Skeletal muscle satellite cell (primary cell): ENCODE data around the gene HOXB13.
A peak's percentile ranks its signal among the peaks of the same experiment; 100 is the strongest.

Source experiments
- H3K27me3 ChIP-seq: 2 replicates; pipeline ENCODE4 v1.7.0; 2013; ENCODE audit warnings: low read length; ENCODE audit not compliant: control insufficient read depth, insufficient read depth
- H3K36me3 ChIP-seq: 2 replicates; pipeline ENCODE4 v1.7.0; 2013; ENCODE audit warnings: mild to moderate bottlenecking, control low read depth, low read length; ENCODE audit not compliant: insufficient read depth
- H3K4me1 ChIP-seq: 2 replicates; pipeline ENCODE4 v1.7.0; 2013; ENCODE audit warnings: low read length; ENCODE audit not compliant: control insufficient read depth, insufficient read depth
- H3K4me2 ChIP-seq: 2 replicates; pipeline ENCODE4 v1.7.0; 2013; ENCODE audit warnings: mild to moderate bottlenecking, low read length
- H3K4me3 ChIP-seq: 2 replicates; pipeline ENCODE4 v1.7.0; 2013; ENCODE audit warnings: low read length
- H3K9ac ChIP-seq: 2 replicates; pipeline ENCODE4 v1.7.0; 2013; ENCODE audit warnings: mild to moderate bottlenecking, low read depth, low read length, moderate library complexity
- H3K9me3 ChIP-seq: replicated peaks from 2 replicates; pipeline ENCODE4 v1.7.0; 2013; ENCODE audit warnings: mild to moderate bottlenecking, control low read depth, low read length

Gene HOXB13

GRCh38 chr17:48731355-48731754, 2.8 kb upstream of the HOXB13 start:
- H3K4me3 ChIP-seq: no peak overlapping the region

DNA sequence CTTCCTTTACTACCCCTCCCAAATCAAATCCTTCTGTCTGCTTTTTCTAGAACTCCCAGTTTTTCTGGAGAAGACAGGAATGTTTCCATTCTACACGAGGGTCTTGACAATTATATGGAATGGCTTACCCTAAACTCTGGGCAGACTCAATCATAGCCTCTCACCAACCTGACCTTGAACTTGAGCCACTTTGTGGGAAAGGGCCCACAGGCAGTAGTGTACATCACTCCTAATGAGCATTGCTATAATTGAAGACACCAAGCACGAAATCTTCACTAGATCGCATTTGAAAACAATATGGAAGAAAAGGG, 1.6 kb upstream of the HOXB13 start:
- Histone ChIP-seq H3K36me3 (no peaks in the 10 kb centered on the region), H3K9me3 (no peaks in the 10 kb centered on the region), H3K4me1 (peaks cover 4% of the 10 kb centered on the region), H3K4me3 (no peak overlapping the region), H3K27me3 (peaks cover 96% of the 10 kb centered on the region), H3K9ac (no peak overlapping the region), H3K4me2 (no peak overlapping the region)

More at GRCh38 chr17:48731355-48731754, 2.8 kb upstream of the HOXB13 start:
- Histone ChIP-seq H3K36me3 (no peaks in the 10 kb centered on the region), H3K4me1 (peaks cover 4% of the 10 kb centered on the region), H3K27me3 (peaks cover 96% of the 10 kb centered on the region), H3K4me2 (no peak overlapping the region), H3K9ac (no peak overlapping the region), H3K9me3 (no peaks in the 10 kb centered on the region)

DNA sequence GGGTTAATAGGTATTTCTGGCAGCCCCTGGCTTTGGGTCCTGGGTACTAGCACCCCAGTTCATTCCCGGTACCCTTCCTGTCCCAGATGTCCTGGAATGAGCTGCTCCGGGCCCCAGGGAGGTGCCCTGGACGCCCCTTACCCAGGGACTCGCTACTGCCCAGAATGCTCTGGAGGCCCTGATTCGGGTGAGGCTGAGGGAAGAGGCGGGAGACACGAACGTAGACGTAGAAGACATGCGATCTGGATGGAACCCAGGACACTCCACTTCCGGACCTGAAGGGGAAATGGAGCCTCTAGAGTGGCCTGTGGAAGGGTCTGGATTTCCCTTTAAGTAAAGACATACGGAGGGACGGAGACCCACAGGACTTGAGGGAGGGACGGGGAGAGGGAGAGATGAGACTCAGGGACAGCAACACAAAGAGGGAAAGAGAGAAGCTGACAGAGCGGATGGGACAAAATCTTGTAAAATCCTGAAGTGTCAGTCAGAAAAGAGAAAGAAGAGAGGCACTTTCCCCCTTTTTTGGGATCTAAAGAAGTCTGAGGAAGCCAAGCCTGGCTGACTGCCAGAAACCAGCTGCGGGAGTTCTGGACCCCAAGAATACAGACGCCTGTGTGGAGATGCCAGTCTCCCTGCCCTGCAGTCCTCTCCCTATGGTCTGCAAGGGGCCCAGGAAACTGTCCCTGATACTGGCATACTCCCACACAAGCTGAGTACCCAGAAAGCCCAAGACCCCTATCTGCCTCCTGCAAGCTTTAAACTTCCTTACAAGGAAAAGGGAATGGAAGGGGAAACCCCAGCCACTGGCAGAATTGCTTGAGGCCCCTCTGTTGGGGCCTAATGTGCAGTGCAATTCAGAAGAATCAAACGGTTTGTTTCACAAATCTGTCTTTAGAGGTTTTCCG, 1.0 kb upstream of the HOXB13 start:
- Histone ChIP-seq H3K4me1 (peaks cover 4% of the 10 kb centered on the region), H3K4me3 (no peak overlapping the region), H3K27me3 (peaks cover 96% of the 10 kb centered on the region), H3K9me3 (no peaks in the 10 kb centered on the region), H3K9ac (no peak overlapping the region), H3K4me2 (no peak overlapping the region), H3K36me3 (no peaks in the 10 kb centered on the region)

GRCh38 chr17:48727415-48728175, 955 bp downstream of the HOXB13 start:
- peaks cover 96% of the 10 kb centered on the region for H3K27me3 ChIP-seq
- H3K4me2 ChIP-seq: no peak overlapping the region
- no peak overlapping the region for H3K9ac ChIP-seq
- no peaks in the 10 kb centered on the region for H3K36me3 ChIP-seq
- H3K4me3 ChIP-seq: no peak overlapping the region
- H3K9me3 ChIP-seq: no peaks in the 10 kb centered on the region
- H3K4me1 ChIP-seq: peaks cover 4% of the 10 kb centered on the region

DNA sequence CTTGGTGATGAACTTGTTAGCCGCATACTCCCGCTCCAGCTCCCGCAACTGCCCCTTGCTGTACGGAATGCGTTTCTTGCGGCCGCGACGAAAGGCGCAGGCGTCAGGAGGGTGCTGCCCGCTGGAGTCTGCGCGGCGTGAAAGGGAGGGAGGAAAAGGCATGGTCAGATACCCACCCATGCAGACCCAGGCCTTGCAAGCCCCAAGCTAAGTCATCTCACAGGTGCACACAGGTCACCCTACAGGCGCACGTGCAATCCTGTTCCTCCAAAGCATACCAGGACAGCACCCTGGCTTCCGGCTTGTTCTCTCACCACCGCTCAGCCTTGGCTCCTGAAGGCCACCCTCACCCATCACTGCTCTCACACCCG, 1.6 kb downstream of the HOXB13 start:
- no peak overlapping the region for H3K9ac ChIP-seq
- H3K9me3 ChIP-seq: no peaks in the 10 kb centered on the region
- H3K4me2 ChIP-seq: no peak overlapping the region
- H3K27me3 ChIP-seq: peaks cover 96% of the 10 kb centered on the region
- no peak overlapping the region for H3K4me3 ChIP-seq
- peaks cover 4% of the 10 kb centered on the region for H3K4me1 ChIP-seq
- H3K36me3 ChIP-seq: no peaks in the 10 kb centered on the region

GRCh38 chr17:48726114-48726915, 2.2 kb downstream of the HOXB13 start:
- Histone ChIP-seq H3K4me1 (peaks cover 4% of the 10 kb centered on the region), H3K4me3 (no peak overlapping the region), H3K9ac (no peak overlapping the region)

DNA sequence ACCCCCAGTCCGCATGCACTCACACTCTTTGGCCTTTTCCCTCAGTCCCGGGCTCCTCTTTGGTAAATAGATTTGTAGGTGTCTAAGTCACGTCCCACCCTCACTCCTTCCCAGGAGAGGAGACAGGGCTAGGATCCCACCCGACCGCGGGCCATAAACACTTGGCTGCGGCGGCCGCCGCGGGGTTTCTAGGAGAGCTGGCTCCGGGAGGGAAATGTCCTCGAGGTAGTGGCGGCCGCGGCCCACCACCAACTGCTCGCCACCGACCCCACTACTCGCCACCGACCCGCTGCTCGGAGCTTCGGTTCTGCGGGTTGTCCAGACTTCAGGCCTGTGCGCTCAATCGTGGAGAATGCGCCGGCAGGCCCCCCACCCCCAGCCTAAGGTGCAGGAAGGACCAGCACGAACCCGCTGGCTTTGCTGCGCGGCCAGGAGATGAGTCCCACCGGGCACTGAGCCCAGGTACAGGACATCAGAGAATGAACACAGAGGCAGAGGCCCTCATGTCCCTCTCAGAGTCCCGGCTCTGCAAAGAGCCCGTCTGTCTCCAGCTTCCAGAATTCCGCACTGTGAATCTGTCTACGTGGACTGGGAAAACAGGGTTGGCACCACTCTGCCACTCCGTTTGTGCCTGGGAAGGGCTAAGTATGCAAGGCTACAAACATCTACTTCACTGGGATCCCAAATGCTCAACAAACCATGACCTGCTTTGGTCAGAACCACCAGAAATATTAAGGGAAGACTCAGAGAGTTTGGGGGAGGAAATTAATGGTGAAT, 3.1 kb downstream of the HOXB13 start:
- Histone ChIP-seq H3K9ac (no peak overlapping the region), H3K4me2 (peak overlapping the region; percentile 52), H3K9me3 (no peaks in the 10 kb centered on the region), H3K4me1 (peaks cover 4% of the 10 kb centered on the region), H3K27me3 (peaks cover 96% of the 10 kb centered on the region), H3K36me3 (no peaks in the 10 kb centered on the region), H3K4me3 (no peak overlapping the region)

More at GRCh38 chr17:48726114-48726915, 2.2 kb downstream of the HOXB13 start:
- Histone ChIP-seq H3K36me3 (no peaks in the 10 kb centered on the region), H3K4me2 (no peak overlapping the region), H3K27me3 (peaks cover 95% of the 10 kb centered on the region), H3K9me3 (no peaks in the 10 kb centered on the region)

- Histone ChIP-seq H3K4me1 (peaks cover 4% of the 10 kb centered on the region), H3K27me3 (peaks cover 96% of the 10 kb centered on the region), H3K9ac (no peak overlapping the region), H3K9me3 (no peaks in the 10 kb centered on the region), H3K36me3 (no peaks in the 10 kb centered on the region), H3K4me2 (peak overlapping the region; percentile 52), H3K4me3 (no peak overlapping the region)
Measured at GRCh38 chr17:48725004-48725287, 3.6 kb downstream of the HOXB13 start.

DNA sequence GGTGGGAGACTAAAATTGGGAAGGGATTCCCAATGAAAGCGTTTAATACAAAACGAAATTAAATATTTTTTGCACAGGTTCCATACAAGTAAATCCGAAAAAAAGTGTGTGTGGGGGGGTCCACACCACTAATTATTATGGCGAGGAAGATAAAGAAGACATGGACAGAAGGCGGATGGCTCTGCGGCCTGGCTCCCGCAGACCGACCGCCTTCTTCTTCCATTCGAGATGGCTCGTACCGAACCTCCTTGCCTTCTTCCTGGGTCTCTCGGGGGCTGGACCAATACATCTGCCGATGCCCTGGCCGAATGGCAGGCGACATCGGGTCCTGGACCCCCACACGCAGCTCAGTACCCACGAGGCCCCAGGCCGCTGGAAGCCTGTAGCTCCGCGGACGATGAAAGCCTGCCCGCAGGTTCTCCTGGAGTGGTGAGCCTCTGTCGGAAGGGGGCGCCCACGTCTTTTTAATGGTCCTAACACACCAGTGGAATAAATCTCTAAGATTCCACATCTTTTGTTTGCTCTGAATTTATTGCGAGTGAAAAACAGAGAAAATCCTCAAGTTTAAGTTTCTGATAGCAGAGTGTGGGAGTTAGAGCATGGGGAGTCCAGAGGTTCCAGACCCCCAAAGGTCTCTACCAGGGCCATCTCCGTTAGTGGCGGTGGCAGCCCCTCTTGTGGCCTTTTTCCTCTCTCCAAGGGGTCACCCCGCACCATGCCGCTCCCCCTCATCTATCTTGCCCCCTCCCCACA, 4.1 kb downstream of the HOXB13 start:
- Histone ChIP-seq H3K9ac (no peak overlapping the region), H3K9me3 (no peaks in the 10 kb centered on the region), H3K36me3 (no peaks in the 10 kb centered on the region), H3K4me2 (peak overlapping the region; percentile 52), H3K27me3 (peaks cover 96% of the 10 kb centered on the region), H3K4me3 (no peak overlapping the region), H3K4me1 (peaks cover 4% of the 10 kb centered on the region)

DNA sequence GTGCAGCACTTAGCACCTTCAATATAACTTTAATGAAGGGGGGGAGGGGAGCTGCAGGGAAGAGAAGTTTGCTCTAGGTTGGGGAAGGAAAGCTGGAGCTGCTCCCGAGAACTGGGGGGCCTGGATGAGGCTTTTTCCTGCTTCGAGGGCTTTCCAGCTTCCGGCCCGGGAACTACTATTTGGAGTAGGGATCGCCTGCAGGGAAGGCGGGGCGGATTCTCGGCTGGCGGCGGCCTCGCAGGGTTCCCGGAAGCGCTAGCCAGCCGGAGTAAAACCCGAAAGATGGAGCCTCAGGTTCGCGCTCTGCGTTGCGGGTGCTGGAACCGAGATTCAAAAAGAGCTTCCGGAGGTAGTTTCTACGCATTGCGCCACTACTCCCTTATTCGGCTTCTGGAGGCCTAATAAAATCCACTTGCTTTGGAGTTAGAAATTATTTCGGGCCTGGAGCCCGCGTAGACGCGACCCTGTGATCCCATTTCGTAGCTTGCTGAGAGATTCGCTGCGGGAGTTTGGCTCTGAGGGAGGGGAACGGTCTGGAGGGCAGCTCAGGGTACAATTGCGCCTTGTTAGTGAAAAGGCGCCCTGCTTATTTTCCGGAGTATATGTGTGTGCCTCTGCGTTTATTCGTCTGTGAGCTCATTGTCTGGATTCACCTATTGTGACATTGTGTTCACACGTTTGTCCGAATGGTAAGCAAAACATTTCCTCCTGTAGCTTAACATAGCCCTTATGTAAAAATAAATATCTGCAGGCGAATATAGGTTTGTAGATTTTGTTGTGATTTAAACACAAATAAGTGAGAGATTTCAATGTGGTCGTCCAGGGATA, 4.9 kb downstream of the HOXB13 start:
- no peaks in the 10 kb centered on the region for H3K9me3 ChIP-seq
- H3K4me1 ChIP-seq: peaks cover 4% of the 10 kb centered on the region
- no peak overlapping the region for H3K4me2 ChIP-seq
- H3K9ac ChIP-seq: no peak overlapping the region
- H3K36me3 ChIP-seq: no peaks in the 10 kb centered on the region
- H3K27me3 ChIP-seq: peaks cover 97% of the 10 kb centered on the region
- no peak overlapping the region for H3K4me3 ChIP-seq
